GM12801 (cell line): ENCODE measurements around the gene APC2.

Experiments used
- CTCF ChIP-seq: IDR thresholded peaks from one replicate; pipeline ENCODE4 v1.5.1; 2011; ENCODE audit warnings: control low read depth; ENCODE audit not compliant: insufficient read length; ENCODE audit errors: extremely low read depth

APC2 gene

GRCh38 chr19:1452802-1453524, 3.0 kb downstream of the APC2 start:
- no peak for TF ChIP-seq CTCF

- no peak for TF ChIP-seq CTCF
These were observed 3.8 kb downstream of the APC2 start for GRCh38 chr19:1453525-1454364.

GRCh38 chr19:1455002-1455335, 5.0 kb downstream of the APC2 start:
- TF ChIP-seq CTCF, result no peak

GRCh38 chr19:1455336-1456120, 5.6 kb downstream of the APC2 start:
- TF ChIP-seq CTCF, result no peak

GRCh38 chr19:1456121-1456900, 6.4 kb downstream of the APC2 start:
- no peak for TF ChIP-seq CTCF

- TF ChIP-seq CTCF, result no peak
These were observed 7.3 kb downstream of the APC2 start for GRCh38 chr19:1457031-1457739.
